ENCODE measurements around the gene C1orf116.
A peak's percentile ranks its signal among the peaks of the same experiment; 100 is the strongest.

The C1orf116 gene

DNA sequence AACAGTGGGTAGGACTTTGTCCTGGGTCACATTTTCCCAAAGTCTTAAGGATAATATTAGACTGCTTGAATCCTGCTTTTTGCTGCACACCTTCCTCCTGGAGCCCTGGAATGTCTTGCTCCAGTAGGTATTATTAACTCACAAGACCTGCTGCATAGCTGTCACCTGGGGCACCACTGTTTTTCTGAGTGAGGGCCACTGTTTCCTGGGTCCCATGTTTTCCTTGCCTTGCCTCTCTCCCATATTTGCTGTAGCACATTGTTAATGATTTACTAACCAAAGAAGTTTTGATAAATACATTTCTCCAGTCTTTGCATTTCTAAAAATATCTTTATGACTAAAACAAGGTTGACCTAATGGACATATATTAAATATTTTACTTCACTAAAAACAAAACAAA is 39.8 kb downstream of the C1orf116 start:
- no peak for DNase-seq (ENCODE audit: low read depth in 2 of 2)

DNA sequence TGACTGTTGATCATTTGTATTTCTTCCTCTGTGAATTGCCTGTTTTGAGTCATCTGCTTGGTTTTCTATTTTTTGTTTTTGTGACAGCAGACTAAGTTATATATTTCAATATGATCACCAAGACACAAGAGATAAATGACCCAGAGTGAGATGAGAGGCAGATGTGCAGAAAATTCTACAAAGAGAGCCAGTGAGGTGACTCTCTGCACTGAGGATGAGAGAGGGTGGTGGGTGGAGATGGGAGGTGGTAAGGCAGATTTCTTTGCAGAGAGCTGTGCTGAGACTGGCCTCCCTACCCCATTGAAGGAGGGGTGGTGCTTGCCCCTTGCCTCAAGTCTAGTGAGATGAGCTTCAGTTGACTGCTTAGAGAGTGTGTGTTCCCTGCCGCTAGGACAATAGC is 44.7 kb downstream of the C1orf116 start:
- DNase-seq (ENCODE audit: low read depth in 2 of 2), result no peak

DNA sequence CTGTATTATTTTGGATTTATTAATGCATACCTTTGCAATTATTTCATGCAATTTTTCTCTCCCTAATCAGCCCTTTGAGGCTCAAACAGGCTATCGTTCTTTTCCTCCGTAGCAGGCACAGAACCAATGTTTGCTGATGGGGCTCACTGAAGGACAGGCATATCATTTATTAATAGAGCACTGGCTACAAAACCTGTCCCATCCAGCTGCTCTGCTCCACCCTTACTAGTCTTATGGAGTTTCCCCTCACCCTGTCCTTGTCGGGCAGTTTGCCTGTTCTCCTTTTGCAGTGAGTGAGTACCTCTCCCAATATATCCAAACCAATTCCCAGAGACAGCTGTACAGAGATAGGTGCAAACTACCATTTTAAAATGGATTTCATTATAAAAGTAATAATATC is 45.7 kb downstream of the C1orf116 start:
- no peak for DNase-seq (ENCODE audit: low read depth in 2 of 2)

DNA sequence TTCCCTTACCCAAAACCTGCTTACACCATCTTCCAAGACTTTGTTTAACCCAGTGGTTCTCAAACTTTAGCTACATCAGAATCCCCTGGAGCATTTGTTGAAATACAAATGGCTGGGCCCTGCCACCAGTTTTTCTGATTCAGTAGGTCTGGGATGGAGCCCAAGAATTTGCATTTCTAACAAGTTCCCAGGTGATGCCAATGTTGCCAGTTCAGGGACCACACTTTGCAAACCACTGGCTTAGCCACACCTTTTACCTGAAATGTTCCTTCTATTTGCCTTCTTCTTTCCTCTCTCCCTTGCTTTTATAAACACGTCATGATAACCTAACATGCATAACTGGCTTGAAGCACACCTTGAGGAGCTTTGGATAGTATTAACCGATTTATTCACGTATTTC is 46.2 kb downstream of the C1orf116 start:
- DNase-seq (ENCODE audit: low read depth in 2 of 2), result no peak

DNA sequence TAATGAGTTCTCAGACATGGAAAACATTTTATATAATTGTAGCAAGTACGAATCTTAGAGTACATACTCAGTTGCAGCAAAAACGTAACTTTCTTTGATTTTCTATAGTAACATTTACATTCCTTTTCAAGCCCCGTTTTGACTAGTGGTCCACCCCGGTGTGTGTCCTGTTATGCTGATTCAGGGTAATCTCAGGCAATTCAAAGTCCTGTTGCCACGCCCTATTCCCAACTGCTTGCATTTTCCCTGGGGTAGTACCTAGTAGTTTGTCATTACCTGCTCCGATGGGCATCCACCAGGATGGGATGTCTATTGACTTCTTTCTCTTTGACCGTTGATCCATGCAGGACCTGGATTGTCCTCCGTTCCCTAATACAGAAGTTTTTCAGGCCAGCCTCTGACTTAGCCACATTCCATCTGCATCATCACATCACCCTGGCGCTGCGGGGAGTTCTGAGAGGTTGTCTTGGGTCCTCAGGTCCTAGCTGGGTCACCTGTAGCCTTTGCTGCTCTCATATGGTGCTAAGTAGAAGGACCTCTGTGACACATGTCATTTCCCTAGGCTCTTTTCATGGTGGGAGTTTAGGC is 47.3 kb downstream of the C1orf116 start:
- no peak for DNase-seq (ENCODE audit: low read depth in 2 of 2)

DNA sequence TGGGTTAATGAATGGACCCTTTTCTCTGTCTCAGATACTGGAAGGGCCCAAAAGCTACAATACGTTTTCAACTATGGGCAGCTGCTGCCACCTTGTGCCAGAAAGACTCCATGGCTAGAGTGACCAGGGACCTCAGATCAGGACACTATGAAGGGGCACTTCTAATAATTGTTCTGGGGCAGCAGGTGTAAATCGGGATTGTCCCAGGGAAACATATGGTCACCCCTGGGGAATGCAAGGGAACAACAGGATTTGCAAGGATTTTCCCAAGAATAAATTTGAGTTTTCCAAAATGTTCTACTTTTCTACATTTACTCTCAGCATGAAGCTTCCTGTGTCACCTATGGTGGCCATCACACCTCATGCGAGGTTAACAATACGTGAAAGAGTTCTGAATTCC is 50.3 kb downstream of the C1orf116 start:
- peak in 1 of 2 donors; percentile 25 for DNase-seq (ENCODE audit: low read depth in 2 of 2)

DNA sequence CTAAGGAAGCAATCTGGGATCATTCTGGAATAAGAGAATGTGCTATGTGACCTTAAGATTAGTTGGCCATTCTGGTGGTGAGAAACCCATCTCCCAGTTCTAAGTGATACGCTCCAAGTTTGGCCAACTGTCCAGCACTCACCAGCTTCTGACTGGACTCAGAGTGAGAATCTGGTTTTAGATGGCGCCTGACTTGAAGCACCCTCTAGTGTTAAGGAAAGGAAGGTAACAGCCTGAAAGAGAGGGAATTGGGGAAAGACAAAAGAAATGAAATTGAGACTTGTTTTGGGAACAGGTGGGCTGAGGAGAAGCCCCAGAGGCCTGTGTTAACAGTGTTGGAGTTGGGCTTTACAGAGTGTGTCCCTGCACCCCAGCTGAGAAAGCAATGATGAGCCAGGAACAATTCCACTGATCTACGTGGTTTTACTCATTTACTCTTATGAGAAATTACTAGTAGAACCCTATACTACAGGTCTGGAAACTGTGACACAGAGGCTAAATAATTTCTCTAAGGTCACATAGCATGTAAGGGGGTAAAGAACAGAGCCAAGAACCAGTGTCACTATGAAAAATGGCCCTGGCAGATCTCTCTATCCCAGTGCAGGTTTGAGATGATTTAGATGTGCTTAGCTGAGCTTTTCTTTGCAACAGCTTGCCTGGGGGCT is 53.0 kb downstream of the C1orf116 start:
- no peak for DNase-seq (ENCODE audit: low read depth in 2 of 2)

DNA sequence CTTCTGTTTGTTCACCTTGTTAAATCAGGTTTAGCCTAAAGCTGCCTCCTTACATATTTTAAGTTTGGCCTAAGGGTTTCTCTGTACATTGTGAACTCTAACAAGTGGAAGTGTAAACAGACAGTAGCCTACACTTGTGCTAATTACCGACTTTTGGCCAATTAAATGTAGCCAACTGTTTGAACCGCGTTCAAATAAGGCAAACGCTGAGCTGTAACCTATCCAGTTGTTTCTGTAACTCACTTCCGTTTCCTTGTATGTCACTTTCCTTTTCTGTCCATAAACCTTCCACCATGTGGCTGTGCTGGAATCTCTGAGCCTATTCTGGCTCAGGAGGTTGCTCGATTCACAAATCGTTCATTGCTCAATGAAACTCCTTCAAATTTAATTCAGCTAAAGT is 54.3 kb downstream of the C1orf116 start:
- no peak for DNase-seq (ENCODE audit: low read depth in 2 of 2)

DNA sequence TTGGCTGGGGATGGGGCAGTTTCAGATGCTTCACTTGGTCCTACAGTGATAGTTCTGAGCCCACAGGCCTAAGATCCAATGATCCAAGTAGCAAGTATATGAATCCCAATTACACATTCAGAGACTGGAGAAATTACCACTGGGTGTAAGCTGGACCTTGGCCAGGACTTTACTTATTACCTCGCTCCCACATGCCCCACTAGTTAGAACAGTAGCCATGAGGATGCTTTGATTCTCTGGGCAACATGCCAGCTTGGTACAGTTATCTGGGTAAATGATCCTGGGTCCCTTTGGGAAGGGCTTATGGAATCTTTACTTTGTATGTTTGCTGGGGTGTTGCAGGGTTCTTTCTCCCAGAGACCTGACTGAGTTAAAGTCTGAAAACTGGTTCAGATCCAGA is 57.2 kb downstream of the C1orf116 start:
- no peak for DNase-seq (ENCODE audit: low read depth in 2 of 2)

DNA sequence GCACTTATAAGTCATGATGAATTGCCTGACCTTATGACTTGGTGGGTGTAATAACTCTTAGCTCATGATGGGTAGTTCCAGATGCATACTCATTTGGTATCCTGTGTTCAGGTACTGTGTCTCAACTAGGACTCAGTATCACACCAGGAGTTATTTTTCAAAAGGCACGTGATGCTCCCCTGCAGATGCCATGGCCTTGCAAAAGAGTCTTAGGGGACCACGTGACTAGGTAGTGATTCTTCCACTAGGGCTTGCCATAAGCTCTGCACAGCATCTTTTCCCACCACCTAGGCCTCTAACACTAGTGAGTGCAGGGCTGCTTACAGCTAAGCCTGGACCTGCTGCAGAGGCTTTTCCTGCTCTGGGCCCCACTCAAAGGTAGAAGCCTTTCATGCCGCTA is 58.4 kb downstream of the C1orf116 start:
- no peak for DNase-seq (ENCODE audit: low read depth in 2 of 2)

DNA sequence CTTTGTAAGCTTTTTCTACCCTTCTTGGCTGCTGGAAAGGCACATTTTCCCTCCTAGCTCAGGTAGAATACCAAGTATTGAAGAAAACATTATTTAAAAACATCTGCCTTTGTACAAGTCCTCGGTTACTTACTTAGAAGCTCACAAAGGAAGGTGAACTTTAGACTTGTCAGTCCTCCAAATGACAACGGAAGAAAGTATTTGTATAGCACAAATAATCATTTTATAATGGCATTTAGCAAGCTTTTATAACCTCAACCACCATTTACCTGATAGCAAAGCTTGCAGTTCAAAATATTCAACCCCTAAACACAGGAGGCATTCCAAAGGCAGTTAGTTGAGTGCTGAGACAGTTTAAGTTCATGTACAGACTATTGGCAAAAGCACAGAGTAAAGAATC is 59.8 kb downstream of the C1orf116 start:
- DNase-seq (ENCODE audit: low read depth in 2 of 2), result no peak

DNA sequence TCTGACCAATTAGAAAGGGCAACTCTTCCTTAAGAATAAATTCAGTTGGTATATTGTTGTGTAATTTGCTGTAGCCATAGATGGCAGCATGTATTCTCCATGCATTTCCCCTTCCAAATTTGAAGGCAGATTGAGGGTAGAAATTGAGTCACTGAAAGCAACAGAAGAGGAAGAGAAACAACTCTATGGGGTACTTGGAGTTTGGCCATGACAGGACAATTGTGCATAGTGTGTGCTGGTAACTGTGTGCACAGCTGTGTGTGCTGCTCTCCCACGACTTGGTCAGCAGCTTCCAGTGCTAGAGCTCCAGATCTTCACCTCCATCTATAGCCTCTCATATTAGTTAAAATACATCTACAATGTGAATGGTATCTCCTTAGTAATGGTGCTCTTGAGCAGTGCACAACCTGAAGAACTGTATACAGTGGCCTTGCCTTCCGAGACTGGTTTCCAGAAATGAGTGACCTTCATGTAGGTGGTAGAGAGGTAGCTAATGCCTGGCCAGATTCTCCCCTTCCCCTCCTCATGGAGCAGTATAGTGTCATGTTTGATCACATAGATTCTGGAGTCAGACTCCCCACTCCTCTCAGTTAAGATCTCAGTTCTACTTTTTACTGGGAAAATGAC is 61.4 kb downstream of the C1orf116 start:
- no peak for DNase-seq (ENCODE audit: low read depth in 2 of 2)

DNA sequence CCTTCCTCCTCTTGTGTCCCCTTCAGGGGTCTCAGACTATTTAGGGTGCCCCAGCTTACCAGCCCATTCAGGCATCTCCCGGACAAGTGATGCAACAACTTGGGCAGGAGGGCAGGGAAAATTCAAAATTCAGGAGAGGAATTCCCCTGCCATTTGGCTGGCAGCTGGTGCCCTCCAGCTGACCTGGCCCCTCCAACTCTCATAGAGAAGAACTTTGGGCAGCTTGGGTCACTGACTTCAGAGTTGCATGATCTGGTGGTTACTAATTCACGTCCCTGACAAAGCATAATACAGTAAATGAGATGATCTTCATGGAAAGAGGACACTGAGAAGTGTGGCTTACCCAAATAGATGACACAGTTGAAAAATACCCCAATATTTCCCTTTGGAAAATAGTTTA is 62.1 kb downstream of the C1orf116 start, which contains the start of gene FCAMR:
TSS of gene FCAMR (minus strand) at position 15 of the 400 bp plus-strand sequence. CDS start 335 bp downstream, outside the sequence.
- no peak for DNase-seq (ENCODE audit: low read depth in 2 of 2)

DNA sequence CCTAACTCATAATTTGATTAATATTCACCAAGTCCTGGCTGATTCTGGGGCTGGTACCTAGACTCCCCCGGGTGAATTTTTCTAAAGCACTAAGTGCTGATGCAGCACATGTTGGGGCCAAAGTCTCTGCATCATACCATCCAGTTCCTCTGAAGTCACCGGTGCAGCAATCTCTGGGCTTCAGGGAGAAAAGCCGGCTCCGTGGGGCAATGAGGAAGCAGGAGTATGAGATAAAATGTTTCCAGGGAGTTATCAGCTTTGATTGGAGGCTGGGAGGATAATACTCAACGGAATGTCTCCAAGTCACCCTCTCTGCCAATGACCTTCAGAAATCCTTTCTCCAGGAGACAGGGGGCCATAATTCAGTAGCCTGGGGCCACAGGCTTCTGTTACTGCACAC is 63.5 kb downstream of the C1orf116 start:
- no peak for DNase-seq (ENCODE audit: low read depth in 2 of 2)
